ENCODE data around the gene KRR1.
"Not testable (repeated sequence)": the region's sequence is repeated elsewhere in the genome, so short reads cannot be mapped to it uniquely, and the experiment has no call there.

KRR1 gene

GRCh38 chr12:75477137-75477536 lies 34.3 kb downstream of the KRR1 start:
- no peak for DNase-seq (ENCODE audit: low read depth)

DNA sequence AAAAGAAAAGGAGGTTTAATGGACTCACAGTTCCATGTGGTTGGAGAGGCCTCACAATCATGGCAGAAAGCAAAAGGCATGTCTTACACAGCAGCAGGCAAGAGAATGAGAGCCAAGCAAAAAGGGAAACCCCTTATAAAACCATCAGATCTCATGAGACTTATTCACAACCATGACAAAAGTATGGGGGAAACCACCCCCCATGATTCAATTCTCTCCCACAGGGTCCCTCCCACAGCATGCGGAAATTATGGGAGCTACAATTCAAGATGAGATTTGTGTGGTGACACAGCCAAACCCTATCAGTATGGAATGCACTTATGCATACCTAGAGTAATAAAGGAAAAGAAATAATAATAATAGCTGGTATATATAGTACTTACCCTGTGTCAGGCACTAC lies 35.3 kb downstream of the KRR1 start:
- DNase-seq (ENCODE audit: low read depth) = no peak

DNA sequence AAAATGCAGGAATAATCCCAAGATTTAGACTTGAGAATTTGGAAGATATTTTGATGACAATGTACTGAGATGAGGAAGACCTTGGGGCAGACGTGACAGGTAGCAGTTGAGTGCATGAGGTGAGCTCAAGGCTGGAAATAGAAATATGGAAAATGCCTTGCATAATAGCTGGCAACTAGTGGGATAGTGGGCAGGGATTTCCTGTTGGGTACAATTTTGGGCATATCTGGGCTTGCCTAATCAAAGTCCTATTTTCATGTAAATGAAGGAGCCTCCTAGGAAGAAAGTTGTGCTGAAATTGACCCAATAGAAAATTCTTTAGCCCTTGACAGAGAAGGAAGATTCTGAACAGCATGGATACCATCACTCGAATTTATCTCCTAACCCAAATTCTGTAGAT lies 37.3 kb downstream of the KRR1 start:
- DNase-seq (ENCODE audit: low read depth) = no peak

GRCh38 chr12:75471902-75472890 lies 39.2 kb downstream of the KRR1 start:
- DNase-seq (ENCODE audit: low read depth) = no peak

DNA sequence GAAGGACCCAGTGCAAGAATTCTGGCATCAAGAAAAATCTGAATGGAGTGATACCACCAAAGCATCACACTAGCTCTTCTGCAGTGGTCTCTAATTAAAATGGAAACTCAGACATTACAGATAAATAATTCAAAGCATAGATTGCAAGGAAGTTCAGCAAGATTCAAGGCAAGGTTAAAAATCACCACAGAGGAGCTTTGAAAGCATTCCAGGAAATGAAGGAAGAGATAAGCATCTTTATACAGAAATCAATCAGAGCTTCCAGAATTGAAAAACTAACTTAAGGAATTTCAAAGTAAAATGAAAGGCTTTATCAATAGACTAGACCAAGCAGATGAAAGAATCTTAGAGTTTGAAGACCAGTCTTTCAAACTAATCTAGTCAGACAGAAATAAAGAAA lies 51.2 kb downstream of the KRR1 start:
- no peak for DNase-seq (ENCODE audit: low read depth)

- DNase-seq (ENCODE audit: low read depth) = no peak
These were observed 51.7 kb downstream of the KRR1 start for GRCh38 chr12:75459755-75460154.

GRCh38 chr12:75457866-75458265 lies 53.5 kb downstream of the KRR1 start:
- not testable (repeated sequence) for DNase-seq (ENCODE audit: low read depth)

- DNase-seq (ENCODE audit: low read depth) = no peak
These were observed 54.2 kb downstream of the KRR1 start for GRCh38 chr12:75457191-75457590.

DNA sequence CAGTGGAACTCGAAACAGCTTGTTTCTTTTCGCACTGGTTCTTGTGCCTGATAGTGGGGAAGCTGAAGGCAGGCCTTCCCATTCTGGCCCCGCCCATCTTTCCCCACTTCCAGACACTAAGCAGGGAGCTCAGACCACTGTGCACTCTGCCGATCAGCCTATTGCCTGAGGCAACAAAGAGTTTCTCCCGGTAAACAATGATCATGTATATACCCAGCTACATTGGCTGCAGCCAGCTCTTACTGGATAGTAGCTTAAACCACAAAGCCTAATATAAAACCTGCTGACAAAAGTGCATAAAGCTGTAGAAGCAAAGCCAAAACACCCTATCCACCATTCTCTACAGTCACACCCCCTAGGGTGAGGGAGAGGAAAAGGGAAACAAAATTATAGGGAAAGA lies 55.6 kb downstream of the KRR1 start:
- no peak for DNase-seq (ENCODE audit: low read depth)

- no peak for DNase-seq (ENCODE audit: low read depth)
These were observed 58.6 kb downstream of the KRR1 start for GRCh38 chr12:75452675-75453330.

- DNase-seq (ENCODE audit: low read depth) = no peak
These were observed 63.6 kb downstream of the KRR1 start for GRCh38 chr12:75447691-75448393.

DNA sequence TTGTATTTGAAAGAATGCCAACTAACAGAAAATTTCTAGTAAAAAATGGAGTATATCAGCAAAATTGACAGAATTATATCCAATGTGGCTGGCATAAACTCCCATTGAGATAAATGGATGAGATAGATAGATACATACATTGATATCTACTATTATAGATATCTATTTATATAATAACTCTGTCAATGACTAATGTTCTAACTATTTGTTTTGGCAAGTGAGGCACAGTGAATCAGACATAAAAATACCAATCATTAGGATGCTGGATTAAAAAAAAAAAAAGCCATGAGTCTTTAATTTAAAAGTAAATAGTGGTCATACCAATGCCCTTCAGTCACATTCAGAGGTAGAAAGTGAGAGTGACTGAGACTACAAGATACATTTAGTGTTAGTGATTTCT lies 64.6 kb downstream of the KRR1 start:
- no peak for DNase-seq (ENCODE audit: low read depth)

GRCh38 chr12:75445137-75445507 lies 66.3 kb downstream of the KRR1 start:
- DNase-seq (ENCODE audit: low read depth) = not testable (repeated sequence)

DNA sequence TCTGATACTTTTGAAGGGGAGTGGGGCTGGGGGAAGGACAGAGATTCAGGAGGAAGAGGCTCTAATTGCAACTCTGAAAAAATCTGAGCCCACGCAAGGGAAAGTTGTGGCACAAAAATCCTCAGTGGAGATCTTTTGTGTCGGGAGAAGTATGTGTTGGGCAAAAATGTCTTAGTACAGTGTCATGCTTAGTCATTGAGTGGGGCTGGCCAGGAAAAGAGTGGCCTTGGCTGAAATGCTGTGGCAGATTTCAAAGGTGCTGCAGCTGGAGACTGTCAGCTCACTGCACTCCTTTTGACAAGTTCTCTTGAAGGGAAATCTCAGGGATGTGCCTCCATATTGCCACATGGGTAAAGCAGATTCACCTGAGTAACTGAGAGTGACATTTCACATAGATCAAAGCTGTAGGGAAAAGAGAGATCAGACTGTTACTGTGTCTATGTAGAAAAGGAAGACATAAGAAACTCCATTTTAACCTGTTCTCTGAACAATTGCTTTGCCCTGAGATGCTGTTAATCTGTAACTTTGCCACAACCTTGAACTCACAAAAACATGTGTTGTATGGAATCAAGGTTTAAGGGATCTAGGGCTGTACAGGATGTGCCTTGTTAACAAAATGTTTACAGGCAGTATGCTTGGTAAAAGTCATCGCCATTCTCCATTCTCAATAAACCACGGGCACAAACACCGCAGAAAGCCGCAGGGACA lies 66.8 kb downstream of the KRR1 start:
- DNase-seq (ENCODE audit: low read depth) = no peak

- DNase-seq (ENCODE audit: low read depth) = no peak
These were observed 67.7 kb downstream of the KRR1 start for GRCh38 chr12:75443709-75444108.

- DNase-seq (ENCODE audit: low read depth) = not testable (repeated sequence)
These were observed 69.0 kb downstream of the KRR1 start for GRCh38 chr12:75442454-75442853.

DNA sequence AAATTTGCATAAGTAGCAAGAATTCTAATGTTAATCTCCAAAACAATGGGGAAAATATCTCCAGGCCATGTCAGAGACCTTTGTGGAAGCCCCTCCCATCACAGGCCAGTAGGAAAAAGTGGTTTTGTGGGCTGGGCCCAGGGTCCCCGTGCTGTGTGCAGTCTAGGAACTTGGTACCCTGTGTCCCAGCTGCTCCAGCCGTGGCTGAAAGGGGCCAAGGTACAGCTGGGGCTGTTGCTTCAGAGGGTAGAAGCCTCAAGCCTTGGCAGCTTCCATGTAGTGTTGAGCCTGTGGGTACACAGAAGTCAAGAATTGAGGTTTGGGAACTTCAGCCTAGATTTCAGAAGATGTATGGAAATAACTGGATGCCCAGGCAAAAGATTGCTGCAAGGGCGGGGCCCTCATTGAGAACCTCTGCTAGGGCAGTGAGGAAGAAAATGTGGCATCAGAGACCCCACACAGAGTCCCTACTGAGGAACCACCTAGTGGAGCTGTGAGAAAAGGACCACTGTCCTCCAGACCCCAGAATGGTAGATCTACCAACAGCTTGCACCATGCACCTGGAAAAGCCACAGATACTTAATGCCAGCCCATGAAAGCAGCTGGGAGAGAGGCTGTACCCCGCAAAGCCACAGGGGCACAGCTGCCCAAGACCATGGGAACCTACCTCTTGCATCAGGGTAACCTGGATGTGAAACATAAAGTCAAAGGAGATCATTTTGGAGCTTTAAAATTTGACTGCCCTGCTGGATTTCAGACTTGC lies 69.5 kb downstream of the KRR1 start:
- DNase-seq (ENCODE audit: low read depth) = not testable (repeated sequence)
